WTC11 (cell line): ENCODE results near the gene ZSCAN9. TPM values are rescaled to one million over a fixed set of nuclear protein-coding genes. Genes with fewer than 3 reads are reported as not detected.

ENCODE experiments used
- ATAC-seq: fragments of 200-7000 bp; cut with Tn5 transposase; 2 replicates; pipeline ENCODE4 v1.10.0; 2021; ENCODE audit warnings: mild to moderate bottlenecking, moderate library complexity
- CTCF ChIA-PET: fragments of 300-600 bp; sonication (Branson Sonifier 250); formaldehyde crosslinking; loops from one replicate; lab custom pipeline; 2021; ENCODE audit warnings: antibody characterized with exemption; lab: Charles Lee
- POLR2A ChIA-PET: fragments of 350-600 bp; sonication (Branson Sonifier 250); formaldehyde crosslinking; loops from one replicate; lab custom pipeline; 2021; ENCODE audit warnings: antibody characterized with exemption; lab: Charles Lee
- DNase-seq: peaks from one replicate; pipeline ENCODE4 v3.0.0; 2021; ENCODE audit warnings: low spot score
- H3K27ac Mint-ChIP-seq: 2 replicates; pipeline ENCODE4 v1.8.0; 2021; ENCODE audit warnings: mixed read lengths
- H3K27me3 Mint-ChIP-seq: 2 replicates; pipeline ENCODE4 v1.8.0; 2021; ENCODE audit warnings: low read depth, mild to moderate bottlenecking, moderate library complexity, mixed read lengths
- H3K36me3 Mint-ChIP-seq: 2 replicates; pipeline ENCODE4 v1.8.0; 2021; ENCODE audit warnings: mixed read lengths
- H3K4me1 Mint-ChIP-seq: 2 replicates; pipeline ENCODE4 v1.8.0; 2022; ENCODE audit warnings: mixed read lengths
- H3K4me3 Mint-ChIP-seq: 2 replicates; pipeline ENCODE4 v1.8.0; 2021; ENCODE audit warnings: mild to moderate bottlenecking, moderate library complexity, mixed read lengths
- H3K9me3 Mint-ChIP-seq: 2 replicates; pipeline ENCODE4 v1.8.0; 2021; ENCODE audit warnings: mixed read lengths
- CBFB ChIP-seq: sonication (generic); formaldehyde crosslinking; IDR thresholded peaks from 2 replicates; pipeline ENCODE4 v1.8.1; 2022; ENCODE audit warnings: mild to moderate bottlenecking, low read depth, missing genetic modification reagents
- CREM ChIP-seq: sonication (generic); formaldehyde crosslinking; IDR thresholded peaks from 2 replicates; pipeline ENCODE4 v1.8.1; 2022; ENCODE audit warnings: mild to moderate bottlenecking, missing genetic modification reagents, moderate library complexity
- FOXK1 ChIP-seq: sonication (generic); formaldehyde crosslinking; IDR thresholded peaks from 2 replicates; pipeline ENCODE4 v1.8.0; 2022; ENCODE audit warnings: mild to moderate bottlenecking, moderate library complexity, missing genetic modification reagents
- FOXP1 ChIP-seq: sonication (generic); formaldehyde crosslinking; IDR thresholded peaks from 2 replicates; pipeline ENCODE4 v1.8.0; 2022; ENCODE audit warnings: missing genetic modification reagents, mild to moderate bottlenecking, moderate library complexity, borderline replicate concordance
- GRHL2 ChIP-seq: fragments of 250-450 bp; sonication (Bioruptor Pico); IDR thresholded peaks from 2 replicates; pipeline ENCODE4 v1.8.0; 2022; ENCODE audit warnings: mild to moderate bottlenecking, moderate library complexity; ENCODE audit not compliant: insufficient replicate concordance, severe bottlenecking
- GTF2I ChIP-seq: fragments of 250-450 bp; sonication (Bioruptor Pico); conservative IDR thresholded peaks from 2 replicates; pipeline ENCODE4 v1.4.0; 2021; ENCODE audit warnings: mild to moderate bottlenecking
- JAZF1 ChIP-seq: fragments of 250-450 bp; sonication (Bioruptor Pico); IDR thresholded peaks from 2 replicates; pipeline ENCODE4 v1.9.0; 2021; ENCODE audit warnings: moderate library complexity, mild to moderate bottlenecking, inconsistent platforms
- NFYB ChIP-seq: sonication (generic); formaldehyde crosslinking; conservative IDR thresholded peaks from 2 replicates; pipeline ENCODE4 v1.8.0; 2022; ENCODE audit warnings: low read depth, missing genetic modification reagents
- TEAD4 ChIP-seq: sonication (generic); formaldehyde crosslinking; IDR thresholded peaks from 2 replicates; pipeline ENCODE4 v1.8.0; 2022; ENCODE audit warnings: mild to moderate bottlenecking, missing genetic modification reagents
- ZBTB21 ChIP-seq: sonication (generic); formaldehyde crosslinking; IDR thresholded peaks from 2 replicates; pipeline ENCODE4 v1.8.1; 2023; ENCODE audit warnings: mild to moderate bottlenecking, missing genetic modification reagents, borderline replicate concordance
- ZNF219 ChIP-seq: sonication (generic); formaldehyde crosslinking; IDR thresholded peaks from 2 replicates; pipeline ENCODE4 v1.8.0; 2023; ENCODE audit warnings: missing genetic modification reagents, mild to moderate bottlenecking, borderline replicate concordance
- ZNF232 ChIP-seq: sonication (generic); formaldehyde crosslinking; IDR thresholded peaks from 2 replicates; pipeline ENCODE4 v1.8.0; 2022; ENCODE audit warnings: mild to moderate bottlenecking, missing genetic modification reagents
- total RNA-seq: library from RNA; stranded (reverse); gene quantifications from 3 replicates; pipeline ENCODE4 v1.2.3, GENCODE V29; 2021
- TF ChIP-seq, protein P1 (sequence below): sonication (generic); formaldehyde crosslinking; IDR thresholded peaks from 2 replicates; pipeline ENCODE4 v1.8.0; 2022; ENCODE audit warnings: mild to moderate bottlenecking, missing genetic modification reagents
- TF ChIP-seq, protein P2 (sequence below): sonication (generic); formaldehyde crosslinking; conservative IDR thresholded peaks from 2 replicates; pipeline ENCODE4 v1.8.1; 2023; ENCODE audit warnings: mild to moderate bottlenecking, low read depth, missing genetic modification reagents, moderate library complexity
- TF ChIP-seq, protein P3 (sequence below): sonication (generic); formaldehyde crosslinking; IDR thresholded peaks from 2 replicates; pipeline ENCODE4 v1.8.0; 2022; ENCODE audit warnings: mild to moderate bottlenecking, missing genetic modification reagents
- TF ChIP-seq, protein P4 (sequence below): sonication (generic); formaldehyde crosslinking; IDR thresholded peaks from 2 replicates; pipeline ENCODE4 v1.8.1; 2022; ENCODE audit warnings: low read depth, missing genetic modification reagents, borderline replicate concordance
- TF ChIP-seq, protein P5 (sequence below): fragments of 250-450 bp; sonication (Bioruptor Pico); IDR thresholded peaks from 2 replicates; pipeline ENCODE4 v1.9.0; 2021; ENCODE audit warnings: mild to moderate bottlenecking
- TF ChIP-seq, protein P6 (sequence below): sonication (generic); formaldehyde crosslinking; IDR thresholded peaks from 2 replicates; pipeline ENCODE4 v1.8.0; 2023; ENCODE audit warnings: missing genetic modification reagents

Gene ZSCAN9
- total RNA-seq, 1 experiment from 2014 or later: 15.1 TPM

DNA sequence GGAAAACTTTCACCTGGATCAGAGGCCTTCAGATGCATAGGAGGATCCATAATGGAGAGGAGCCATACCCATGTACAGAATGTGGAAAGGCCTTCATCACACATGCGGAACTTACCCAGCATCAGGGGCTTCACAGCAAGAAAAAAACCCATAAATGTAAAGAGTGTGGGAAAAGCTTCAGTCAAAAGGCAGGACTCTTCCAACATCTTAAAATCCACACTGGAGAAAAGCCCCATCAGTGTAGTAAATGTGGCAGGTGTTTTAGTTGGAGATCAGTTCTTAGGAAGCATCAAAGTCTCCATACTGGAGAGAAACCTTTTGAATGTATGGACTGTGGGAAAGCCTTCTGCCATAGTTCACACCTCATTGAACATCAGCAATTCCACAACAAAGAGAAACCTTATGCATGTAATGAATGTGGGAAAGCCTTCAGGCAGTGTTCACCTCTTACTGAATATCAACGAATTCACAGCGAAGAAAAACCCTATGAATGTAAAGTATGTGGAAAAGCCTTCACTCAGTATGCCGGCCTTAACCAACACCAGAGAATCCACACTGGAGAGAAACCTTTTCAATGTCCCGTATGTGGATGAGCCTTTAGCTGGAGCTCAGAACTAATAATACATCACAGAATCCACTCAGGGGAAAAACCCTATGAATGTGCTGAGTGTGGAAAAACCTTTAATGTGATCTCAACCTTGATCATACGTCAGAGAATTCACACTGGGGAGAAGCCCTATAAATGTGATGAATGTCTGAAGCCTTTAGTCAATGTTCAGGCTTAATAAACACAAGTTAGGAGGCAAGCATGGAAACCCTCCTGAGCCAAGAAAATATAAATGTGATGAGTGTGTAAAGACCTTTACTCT is 36.7 kb upstream of the ZSCAN9 start:
- Mint-ChIP-seq H3K27me3 (peaks cover 56% of the 10 kb centered on the region), H3K9me3 (peaks cover 79% of the 10 kb centered on the region), H3K27ac (no peak overlapping the region), H3K4me3 (no peak overlapping the region), H3K36me3 (peaks cover 19% of the 10 kb centered on the region), H3K4me1 (no peaks in the 10 kb centered on the region)
- TF ChIP-seq ZNF219 (CRISPR knock-in tag) (no peak), GTF2I (CRISPR knock-in tag) (peak; percentile 8; the same call in 1 of the 2 replicates), ZNF232 (CRISPR knock-in tag) (no peak)
- TF ChIP-seq, protein P1, sequence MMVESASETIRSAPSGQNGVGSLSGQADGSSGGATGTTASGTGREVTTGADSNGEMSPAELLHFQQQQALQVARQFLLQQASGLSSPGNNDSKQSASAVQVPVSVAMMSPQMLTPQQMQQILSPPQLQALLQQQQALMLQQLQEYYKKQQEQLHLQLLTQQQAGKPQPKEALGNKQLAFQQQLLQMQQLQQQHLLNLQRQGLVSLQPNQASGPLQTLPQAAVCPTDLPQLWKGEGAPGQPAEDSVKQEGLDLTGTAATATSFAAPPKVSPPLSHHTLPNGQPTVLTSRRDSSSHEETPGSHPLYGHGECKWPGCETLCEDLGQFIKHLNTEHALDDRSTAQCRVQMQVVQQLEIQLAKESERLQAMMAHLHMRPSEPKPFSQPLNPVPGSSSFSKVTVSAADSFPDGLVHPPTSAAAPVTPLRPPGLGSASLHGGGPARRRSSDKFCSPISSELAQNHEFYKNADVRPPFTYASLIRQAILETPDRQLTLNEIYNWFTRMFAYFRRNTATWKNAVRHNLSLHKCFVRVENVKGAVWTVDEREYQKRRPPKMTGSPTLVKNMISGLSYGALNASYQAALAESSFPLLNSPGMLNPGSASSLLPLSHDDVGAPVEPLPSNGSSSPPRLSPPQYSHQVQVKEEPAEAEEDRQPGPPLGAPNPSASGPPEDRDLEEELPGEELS (CRISPR knock-in tag): no peak
- CTCF ChIA-PET: no interaction called here
- POLR2A ChIA-PET: no interaction called here
- ATAC-seq: no peak
- DNase-seq: no peak

DNA sequence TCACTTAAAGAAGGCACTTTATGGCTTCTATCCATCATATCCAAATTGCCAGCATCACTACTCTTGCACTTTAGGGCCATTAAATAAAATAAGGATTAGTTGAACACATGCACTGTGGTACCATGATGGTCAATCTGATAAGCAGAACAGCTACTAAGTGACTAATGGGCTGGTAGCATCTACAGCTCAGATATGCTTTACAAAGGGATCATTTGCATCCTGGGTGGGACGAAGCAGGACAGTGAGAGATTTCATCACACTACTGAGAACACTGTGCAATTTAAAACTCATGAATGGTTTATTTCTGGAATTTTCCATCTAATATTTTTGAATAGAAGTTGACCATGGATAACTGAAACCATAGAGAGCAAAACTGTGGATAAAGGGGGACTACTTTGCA is 25.1 kb upstream of the ZSCAN9 start:
- TF ChIP-seq CBFB (CRISPR knock-in tag) (no peak), ZBTB21 (CRISPR knock-in tag) (no peak), GRHL2 (CRISPR knock-in tag) (no peak), NFYB (CRISPR knock-in tag) (no peak), TEAD4 (CRISPR knock-in tag) (no peak), JAZF1 (CRISPR knock-in tag) (no peak), CREM (CRISPR knock-in tag) (no peak), FOXK1 (CRISPR knock-in tag) (no peak), FOXP1 (CRISPR knock-in tag) (no peak)
- TF ChIP-seq, protein P2, sequence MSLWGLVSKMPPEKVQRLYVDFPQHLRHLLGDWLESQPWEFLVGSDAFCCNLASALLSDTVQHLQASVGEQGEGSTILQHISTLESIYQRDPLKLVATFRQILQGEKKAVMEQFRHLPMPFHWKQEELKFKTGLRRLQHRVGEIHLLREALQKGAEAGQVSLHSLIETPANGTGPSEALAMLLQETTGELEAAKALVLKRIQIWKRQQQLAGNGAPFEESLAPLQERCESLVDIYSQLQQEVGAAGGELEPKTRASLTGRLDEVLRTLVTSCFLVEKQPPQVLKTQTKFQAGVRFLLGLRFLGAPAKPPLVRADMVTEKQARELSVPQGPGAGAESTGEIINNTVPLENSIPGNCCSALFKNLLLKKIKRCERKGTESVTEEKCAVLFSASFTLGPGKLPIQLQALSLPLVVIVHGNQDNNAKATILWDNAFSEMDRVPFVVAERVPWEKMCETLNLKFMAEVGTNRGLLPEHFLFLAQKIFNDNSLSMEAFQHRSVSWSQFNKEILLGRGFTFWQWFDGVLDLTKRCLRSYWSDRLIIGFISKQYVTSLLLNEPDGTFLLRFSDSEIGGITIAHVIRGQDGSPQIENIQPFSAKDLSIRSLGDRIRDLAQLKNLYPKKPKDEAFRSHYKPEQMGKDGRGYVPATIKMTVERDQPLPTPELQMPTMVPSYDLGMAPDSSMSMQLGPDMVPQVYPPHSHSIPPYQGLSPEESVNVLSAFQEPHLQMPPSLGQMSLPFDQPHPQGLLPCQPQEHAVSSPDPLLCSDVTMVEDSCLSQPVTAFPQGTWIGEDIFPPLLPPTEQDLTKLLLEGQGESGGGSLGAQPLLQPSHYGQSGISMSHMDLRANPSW (CRISPR knock-in tag): no peak
- TF ChIP-seq, protein P3, sequence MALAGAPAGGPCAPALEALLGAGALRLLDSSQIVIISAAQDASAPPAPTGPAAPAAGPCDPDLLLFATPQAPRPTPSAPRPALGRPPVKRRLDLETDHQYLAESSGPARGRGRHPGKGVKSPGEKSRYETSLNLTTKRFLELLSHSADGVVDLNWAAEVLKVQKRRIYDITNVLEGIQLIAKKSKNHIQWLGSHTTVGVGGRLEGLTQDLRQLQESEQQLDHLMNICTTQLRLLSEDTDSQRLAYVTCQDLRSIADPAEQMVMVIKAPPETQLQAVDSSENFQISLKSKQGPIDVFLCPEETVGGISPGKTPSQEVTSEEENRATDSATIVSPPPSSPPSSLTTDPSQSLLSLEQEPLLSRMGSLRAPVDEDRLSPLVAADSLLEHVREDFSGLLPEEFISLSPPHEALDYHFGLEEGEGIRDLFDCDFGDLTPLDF: no peak
- TF ChIP-seq, protein P4, sequence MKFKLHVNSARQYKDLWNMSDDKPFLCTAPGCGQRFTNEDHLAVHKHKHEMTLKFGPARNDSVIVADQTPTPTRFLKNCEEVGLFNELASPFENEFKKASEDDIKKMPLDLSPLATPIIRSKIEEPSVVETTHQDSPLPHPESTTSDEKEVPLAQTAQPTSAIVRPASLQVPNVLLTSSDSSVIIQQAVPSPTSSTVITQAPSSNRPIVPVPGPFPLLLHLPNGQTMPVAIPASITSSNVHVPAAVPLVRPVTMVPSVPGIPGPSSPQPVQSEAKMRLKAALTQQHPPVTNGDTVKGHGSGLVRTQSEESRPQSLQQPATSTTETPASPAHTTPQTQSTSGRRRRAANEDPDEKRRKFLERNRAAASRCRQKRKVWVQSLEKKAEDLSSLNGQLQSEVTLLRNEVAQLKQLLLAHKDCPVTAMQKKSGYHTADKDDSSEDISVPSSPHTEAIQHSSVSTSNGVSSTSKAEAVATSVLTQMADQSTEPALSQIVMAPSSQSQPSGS (CRISPR knock-in tag): no peak
- TF ChIP-seq, protein P5, sequence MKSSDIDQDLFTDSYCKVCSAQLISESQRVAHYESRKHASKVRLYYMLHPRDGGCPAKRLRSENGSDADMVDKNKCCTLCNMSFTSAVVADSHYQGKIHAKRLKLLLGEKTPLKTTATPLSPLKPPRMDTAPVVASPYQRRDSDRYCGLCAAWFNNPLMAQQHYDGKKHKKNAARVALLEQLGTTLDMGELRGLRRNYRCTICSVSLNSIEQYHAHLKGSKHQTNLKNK (CRISPR knock-in tag): no peak
- TF ChIP-seq, protein P6, sequence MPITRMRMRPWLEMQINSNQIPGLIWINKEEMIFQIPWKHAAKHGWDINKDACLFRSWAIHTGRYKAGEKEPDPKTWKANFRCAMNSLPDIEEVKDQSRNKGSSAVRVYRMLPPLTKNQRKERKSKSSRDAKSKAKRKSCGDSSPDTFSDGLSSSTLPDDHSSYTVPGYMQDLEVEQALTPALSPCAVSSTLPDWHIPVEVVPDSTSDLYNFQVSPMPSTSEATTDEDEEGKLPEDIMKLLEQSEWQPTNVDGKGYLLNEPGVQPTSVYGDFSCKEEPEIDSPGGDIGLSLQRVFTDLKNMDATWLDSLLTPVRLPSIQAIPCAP (CRISPR knock-in tag): no peak
- ChIA-PET POLR2A (no interaction called here), CTCF (no interaction called here)
- Mint-ChIP-seq H3K4me3 (no peak overlapping the region), H3K27me3 (peaks cover 92% of the 10 kb centered on the region), H3K36me3 (no peaks in the 10 kb centered on the region), H3K27ac (no peak overlapping the region), H3K9me3 (peaks cover 32% of the 10 kb centered on the region), H3K4me1 (0 out of 2 replicates have a peak, but pooled peaks cover 3% of the 10 kb centered on the region)
- ATAC-seq (no peak), DNase-seq (no peak)
